ENCODE data around the gene ATAD2B.

ATAD2B gene

DNA sequence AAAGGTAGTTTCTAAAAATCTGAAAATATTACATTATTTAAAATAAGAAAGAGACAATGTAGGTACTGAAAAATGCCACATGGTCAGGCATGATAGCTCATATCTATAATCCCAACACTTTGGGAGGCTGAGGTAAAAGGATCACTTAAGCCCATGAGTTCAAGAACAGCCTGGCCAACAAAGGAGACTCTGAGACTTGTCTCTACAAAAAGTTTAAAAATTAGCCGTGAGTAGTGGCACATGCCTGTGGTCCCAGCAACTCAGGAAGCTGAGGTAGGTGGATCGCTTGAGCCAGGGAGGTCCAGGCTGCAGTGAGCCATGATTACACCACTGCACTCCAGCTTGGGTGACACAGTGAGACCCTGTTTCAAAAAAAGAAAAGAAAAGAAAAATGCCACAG, 21.8 kb downstream of the ATAD2B start:
- DNase-seq = no peak

DNA sequence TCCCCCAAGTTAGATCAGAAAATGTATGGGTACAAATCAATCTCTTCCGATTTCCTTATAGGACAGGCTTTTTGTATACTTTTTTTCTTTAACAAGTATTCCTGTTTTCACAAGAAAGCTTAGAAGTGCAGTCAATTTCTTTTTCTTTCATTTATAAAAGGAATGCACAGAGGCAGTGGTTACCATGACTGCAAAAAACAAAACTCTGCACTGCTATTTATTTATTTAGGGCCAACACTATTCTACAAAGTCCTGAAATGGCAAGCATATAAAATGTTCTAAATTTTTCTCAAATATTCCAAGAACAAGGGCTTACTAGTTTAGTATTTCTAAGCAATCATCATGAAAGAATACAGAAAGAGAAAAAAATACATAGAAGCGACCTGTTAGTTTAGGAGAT, 22.2 kb downstream of the ATAD2B start:
- DNase-seq = no peak

DNA sequence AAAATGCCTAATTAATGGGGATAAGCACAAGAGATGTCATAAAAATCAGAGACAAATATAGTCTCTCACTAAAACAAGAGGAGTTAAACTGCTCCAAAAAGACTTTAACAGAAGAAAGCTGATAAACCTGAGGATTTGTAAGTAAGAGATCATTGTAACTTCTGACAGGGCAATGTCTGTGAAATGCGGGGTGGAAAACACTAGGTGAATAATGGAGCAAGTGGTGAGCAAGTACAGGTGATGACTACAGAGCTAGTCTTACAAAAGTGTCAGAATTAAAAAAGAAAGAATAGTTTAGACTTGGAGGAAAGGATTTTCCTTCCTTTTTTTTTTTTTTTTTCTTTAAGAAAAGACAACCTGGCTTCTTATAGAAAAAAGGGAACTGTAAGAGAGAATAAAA, 22.7 kb downstream of the ATAD2B start:
- no peak for DNase-seq

DNA sequence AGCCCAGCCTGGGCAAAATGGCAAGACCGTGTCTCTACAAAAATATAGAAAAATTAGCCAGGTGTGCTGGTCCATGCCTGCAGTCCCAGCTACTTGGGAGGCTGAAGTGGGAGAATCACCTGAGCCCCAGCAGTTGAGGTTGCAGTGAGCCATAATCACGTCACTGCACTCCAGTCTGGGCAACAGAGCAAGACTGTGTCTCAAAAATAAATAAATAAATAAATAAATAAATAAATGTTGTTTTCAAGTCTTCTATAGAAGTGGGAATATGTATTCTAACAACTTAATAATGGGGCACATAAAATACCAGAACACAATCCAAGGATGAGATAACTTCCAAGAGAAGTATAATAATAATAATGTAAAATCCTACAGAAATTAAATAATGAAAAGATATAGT, 23.9 kb downstream of the ATAD2B start:
- DNase-seq = no peak

DNA sequence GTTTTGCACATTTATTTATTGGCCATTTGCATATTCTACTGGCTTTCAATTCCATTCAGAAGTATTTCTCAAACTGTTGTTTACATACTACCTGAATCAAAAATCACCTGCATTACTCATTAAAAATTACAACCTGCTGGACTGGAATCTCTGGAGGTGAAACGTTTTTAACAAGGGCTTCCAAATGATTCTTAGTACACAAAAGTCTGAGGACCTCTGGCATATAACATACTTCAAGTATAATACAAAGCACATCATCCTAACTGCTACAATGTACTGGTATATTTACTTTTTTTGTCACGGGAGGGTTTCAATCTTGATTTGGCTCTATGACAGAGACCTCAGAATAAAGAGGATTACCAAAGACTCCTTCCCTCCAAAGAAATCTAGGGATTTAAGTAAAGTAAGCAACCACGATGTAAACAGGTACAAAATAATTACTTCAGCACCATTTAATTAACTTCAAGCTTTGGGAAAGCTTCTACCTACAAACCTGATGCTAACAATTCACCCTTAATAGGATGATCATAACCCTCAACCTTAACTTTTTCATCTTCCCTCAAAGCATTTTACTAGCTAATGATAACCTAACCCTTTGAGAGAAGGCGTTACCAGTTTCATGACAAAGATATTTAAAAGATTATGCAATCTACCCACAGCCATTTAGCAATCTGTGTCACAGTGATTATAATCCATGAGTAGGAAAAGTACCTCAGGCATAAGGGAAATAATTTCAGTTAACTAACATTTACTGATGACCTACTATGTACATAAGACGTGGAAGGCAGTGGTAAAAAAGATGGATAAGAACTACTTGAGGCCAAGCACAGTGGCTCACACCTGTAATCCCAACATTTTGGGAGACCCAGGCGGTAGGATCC, 24.7 kb downstream of the ATAD2B start:
- DNase-seq = no peak

DNA sequence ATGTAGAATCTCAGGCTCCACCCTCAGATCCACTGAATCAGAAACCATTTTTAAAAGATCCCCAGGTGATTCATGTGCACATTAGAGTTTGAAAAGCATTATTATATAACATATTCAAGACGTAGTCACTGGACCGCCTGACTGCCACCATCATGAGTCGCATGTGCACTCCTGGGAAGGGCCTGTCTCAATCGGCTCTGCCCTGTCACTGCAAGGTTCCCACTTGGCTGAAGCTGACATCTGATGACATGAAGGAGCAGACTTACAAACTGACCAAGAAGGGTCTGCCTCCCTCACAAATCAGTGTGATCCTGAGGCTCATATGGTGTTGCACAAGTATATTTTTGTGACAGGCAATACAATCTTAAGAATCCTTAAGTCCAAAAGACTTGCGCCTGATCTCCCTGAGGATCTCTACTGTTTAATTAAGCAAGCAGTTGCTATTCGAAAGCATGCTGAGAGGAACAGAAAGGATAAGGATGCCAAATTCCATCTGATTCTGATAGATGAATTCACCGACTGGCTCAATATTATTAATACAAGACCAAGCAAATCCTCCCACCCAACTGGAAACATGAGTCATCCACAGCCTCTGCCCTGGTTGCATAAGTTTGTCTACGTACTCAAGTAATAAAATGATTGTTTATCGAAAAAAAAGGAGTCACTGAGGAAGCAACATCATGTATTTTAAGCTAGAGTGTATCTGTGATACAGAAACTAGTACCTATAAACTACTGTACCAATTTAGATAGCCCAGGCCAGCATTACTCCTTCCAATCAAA, 26.2 kb downstream of the ATAD2B start:
- DNase-seq = no peak

DNA sequence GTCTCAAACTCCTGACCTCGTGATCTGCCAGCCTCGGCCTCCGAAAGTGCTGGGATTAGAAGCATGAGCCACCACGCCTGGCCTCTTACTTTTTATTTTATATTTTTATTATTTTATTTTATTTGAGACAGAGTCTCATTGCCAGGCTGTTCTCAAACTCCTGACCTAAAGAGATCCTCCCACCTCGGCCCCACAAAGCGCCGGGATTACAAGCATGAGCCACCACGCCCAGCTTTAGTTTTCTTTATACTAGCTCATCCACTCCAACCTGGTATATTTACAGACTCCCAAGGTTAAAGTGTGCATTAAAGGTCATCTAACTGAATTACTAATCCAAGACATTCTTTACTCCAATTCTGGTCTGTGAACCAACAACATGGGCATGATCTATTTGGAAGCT, 26.8 kb downstream of the ATAD2B start:
- DNase-seq = no peak

DNA sequence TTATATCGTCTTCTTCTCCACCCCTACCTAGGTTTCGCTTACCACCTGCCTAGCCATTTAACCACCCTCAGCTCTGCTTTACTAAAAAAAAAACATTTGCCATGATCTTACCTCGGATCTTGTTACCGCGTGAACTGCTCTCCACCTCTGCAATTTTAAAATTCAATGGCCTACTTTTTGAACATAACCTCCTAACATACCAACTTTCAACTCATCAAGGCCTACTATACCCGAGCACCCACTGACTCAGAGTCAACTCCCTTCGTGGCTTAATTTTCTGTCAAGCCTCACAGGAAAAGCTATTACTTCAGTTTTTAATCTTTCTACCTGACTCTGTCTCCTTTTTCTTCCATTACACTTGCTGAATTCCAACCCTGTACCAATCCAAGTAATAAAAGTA, 55.7 kb downstream of the ATAD2B start:
- DNase-seq = no peak

DNA sequence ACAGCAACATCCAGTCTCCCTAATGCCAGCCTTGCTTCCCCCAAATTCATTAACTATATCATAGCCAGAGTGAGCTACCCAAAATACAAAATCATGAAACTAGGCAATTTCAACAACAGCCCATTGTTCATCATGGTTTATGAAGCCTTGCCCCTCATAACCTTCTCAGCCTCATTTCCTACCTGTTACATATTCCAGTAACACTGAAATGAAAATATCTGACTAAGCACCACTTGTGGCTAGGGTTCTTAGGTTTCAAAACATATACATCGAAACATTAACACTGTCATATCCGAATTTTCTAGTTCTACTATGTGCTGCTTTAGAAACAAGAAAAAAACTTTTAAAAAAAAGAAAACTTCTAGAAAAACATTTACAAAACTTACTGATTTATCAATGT, 59.5 kb downstream of the ATAD2B start:
- DNase-seq = no peak

DNA sequence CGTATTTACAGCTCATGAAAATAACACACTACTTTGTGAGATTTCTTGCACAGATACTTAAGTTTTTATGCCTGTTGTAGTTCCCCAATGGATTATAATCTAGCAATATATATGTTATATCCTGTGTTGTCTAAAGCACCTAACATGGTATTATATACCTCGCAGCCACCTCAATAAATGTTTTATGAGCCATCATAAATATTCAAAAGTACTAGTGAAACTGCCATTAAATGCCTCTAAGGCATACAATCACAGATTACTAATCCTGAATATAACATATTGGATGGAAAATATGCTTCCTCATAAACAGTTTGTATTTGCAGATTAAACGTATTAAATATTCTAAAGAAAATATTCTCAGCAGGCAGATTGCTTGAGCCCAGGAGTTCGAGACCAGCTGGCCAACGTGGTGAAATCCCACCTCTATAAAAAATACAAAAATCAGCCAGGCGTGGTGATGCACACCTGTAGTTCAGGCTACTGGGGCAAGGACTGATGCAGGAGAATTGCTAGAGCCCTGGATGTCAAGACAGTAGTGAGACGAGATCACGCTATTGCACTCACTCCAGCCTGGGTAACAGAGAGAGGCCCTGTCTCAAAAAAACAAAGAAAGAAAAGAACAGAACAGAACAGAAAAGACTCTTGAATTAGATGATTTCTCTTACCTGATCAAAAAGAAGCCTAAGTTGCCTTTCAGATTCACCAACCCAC, 64.1 kb downstream of the ATAD2B start:
- DNase-seq = no peak

DNA sequence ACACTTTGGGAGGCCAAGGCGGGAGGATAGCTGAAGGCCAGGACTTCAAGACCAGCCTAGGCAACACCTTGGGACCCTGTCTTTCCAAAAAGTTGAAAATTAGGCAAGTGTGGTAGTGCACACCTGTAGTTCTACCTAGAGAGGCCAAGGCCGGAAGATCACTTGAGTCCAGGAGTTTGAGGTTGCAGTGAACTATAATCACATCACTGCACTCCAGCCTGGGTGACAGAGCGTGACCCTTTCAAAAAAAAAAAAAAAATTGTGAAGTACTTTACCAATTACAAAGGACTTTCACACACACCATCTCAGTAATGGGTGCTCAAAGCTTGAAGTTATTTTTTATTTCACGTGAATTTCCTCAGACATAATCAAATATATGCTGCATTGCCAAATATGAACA, 65.0 kb downstream of the ATAD2B start:
- DNase-seq = no peak

DNA sequence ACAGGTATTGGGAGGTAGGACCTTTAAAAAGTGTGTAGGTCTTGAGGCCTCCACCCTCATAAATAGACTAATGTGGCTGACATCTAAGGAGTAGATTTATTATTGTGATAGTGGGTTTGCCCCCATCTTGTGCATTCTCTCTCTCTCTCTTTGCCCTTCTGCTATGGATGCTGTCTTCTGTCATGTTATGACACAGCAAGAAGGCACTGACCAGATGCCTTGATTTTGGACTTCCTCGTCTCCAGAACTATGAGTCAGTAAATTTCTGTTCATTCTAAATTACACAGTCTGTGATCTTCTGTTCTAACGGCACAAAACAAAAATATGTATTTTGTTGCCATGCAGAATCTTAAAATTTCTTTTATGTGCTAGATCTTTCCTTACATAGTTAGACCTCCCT, 66.9 kb downstream of the ATAD2B start:
- no peak for DNase-seq

DNA sequence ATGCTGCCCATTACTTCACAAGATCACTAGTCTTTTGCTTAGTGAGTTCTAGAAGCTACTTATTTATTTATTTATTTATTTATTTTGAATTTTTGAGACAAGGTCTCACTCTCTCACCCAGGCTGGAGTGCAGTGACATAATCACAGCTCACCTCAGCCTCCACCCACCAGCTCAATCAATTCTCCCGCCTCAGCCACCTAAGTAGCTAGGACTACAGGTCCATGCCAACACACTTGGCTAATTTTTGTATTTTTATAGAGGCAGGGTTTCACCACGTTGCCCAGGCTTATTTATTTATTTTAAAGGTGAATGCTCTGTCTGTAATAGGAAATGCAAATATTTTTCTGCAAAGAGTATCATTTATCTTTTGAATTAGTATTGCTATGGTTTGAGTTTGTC, 67.7 kb downstream of the ATAD2B start:
- no peak for DNase-seq

DNA sequence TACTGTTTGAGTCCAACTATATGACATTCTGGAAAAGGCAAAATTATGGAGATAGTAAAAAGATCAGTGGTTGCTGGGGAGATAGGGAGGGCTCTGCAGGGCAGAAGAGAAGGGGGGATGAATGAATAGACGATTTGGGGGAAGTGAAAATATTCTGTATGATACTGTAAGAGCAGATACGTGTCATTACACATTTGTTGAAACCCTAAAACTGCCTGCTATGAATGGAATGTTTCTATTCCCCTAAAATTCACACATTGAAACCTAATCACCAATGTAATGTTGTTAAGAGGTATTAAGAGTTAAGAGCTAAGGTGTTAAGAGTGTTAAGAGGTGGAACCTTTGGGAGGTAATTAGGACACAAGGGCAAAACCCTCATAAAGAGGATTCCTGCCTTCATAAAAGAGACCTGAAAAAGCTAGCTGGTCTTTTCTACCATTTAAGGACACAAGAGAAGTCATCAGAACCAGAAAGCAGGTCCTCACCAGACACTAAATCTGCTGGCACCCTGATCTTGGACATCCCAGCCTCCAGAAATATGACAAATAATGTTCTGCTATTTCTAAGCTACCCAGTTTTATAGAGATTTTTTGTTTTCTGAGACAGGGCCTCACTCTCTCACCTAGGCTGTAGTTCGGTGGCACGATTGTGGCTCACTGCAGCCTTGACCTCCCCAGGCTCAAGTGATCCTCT, 76.2 kb downstream of the ATAD2B start:
- no peak for DNase-seq

DNA sequence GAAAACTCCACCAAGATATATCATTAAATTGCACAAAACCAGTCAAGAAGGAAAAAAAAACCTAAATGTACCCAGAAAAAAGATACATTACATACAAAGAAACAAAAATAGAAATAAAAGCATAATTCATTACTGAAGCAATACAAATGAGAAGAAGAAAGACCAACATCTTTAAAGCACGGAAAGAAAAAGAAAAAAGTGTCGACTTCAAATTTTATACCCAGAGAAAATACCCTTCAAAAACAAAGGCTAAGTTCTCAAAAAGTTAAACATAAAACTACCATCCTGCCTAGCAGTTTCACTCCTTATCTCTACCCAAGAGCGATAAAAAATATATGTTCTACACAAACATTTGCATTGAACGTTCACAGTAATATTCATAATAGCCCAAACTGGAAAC, 82.0 kb downstream of the ATAD2B start:
- no peak for DNase-seq

DNA sequence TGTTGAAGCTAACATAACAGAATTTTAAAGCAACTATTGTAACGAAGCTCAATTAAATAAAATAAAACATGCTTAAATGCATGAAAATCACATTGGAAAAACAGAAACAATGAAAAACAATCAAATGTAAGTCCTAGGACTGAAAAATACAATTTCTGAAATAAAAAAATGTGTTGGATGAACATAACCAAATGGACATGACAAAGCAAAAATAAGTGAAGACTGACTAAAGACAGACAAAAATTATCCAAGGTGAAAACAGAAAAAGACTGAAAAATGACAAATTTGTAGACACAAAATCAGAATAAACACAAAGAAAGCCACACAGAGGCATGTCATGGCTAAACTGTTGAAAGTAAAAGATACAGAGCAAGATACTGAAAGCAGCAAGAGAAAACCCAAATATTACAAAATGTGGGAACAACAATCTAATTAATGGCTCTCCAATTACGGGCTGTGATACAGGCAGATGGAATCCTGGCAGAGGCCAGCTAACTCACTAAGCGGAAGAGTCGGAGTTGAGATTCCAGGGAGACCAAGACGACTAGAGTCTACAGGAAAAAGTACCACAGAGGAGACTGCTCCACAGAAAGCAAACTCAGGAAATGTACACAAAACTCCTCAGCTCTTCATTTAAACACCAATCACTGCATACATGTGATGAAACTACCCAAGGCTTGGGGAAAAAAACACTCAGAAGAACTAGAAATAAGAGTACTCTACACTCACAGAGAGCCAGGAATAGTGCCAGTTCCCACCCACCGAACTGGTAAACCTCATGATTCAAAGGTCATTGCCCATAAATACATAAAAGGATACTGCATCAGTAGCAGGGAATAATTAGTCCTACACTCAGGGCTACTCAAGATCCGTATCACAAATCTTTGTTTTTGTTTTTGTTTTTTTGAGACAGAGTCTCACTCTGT, 83.6 kb downstream of the ATAD2B start:
- no peak for DNase-seq

DNA sequence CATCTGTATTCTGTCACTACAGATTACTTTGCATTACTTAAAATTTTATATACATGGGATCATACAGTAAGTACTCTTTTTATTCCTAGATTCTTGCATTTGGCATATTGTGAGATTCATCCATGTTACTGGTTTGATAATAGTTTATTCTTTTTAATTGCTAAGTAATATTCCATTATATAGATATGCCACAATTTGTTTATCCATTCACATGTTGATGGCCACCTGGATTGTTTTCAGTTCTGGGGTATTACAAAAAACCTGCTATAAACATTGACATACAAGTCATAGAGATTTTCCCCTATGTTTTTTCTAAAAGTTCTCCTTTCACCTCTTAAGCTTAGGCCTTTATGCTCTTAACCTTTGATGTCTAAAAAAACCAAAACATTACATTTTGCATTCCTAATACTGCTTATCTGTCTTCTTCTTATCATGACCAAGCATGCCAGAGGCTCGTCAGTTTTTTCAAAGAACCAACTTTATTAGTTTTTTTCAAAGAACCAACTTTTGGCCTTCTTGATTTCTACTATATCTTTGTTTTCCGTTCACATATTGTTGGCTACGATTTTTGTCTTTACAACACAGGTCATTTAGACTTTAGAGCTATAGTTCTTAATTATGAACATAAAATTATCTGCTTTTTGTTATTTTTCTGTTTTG, 86.9 kb downstream of the ATAD2B start:
- DNase-seq = no peak

DNA sequence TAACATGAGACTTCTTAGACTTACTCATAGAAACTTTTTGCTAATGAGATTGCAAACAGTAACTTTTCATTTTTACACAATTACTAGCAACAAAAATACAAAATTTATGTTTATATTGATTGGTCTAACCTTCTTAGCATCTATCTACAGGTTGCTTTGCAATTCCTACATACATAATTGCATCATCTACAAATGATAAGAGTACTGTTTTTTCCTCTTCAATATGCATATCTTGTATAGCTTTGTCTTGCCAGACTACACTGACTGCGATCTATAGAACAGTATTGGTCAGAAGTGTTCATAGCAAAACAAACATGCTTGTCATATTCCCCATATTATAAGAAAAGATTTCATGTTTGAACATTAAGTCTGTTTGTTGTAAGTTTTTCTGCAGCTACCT, 87.9 kb downstream of the ATAD2B start:
- no peak for DNase-seq

DNA sequence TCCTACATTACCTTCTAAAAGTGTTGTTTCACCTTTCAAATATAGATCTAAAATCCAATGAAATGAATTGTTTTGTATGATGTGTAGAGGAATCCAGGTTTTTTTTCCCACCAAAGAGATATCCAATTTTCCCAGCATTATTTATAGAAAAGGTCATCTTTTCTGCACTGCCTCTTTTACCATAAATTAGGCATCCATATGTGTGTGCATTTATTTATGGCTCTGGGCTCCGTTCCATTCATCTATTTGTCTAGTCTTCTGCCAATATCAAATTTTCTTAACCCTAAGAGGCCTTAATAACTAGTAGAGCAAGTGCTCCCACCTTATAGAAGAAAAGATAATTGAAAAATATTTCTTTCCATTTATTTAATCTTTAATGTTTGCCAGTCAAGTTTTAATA, 88.3 kb downstream of the ATAD2B start:
- no peak for DNase-seq

DNA sequence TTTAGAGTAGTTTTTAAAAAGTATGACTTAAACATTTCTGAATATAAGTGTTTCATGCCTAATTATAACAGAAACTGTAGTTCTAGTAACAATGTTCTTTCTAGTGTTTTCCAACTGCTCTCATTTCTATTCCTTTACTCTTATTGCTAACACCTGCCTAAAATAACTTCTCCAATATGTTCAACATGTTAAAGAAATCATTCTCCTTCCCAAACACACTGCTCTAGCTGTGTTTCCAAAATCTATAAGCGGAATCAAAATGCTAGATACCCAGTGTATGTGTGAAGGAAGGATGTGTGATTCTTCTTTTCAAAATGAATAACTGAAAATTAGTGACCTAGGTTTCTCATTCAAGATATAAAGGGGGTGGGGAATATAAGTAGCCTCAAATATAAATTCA, 89.1 kb downstream of the ATAD2B start:
- DNase-seq = no peak

DNA sequence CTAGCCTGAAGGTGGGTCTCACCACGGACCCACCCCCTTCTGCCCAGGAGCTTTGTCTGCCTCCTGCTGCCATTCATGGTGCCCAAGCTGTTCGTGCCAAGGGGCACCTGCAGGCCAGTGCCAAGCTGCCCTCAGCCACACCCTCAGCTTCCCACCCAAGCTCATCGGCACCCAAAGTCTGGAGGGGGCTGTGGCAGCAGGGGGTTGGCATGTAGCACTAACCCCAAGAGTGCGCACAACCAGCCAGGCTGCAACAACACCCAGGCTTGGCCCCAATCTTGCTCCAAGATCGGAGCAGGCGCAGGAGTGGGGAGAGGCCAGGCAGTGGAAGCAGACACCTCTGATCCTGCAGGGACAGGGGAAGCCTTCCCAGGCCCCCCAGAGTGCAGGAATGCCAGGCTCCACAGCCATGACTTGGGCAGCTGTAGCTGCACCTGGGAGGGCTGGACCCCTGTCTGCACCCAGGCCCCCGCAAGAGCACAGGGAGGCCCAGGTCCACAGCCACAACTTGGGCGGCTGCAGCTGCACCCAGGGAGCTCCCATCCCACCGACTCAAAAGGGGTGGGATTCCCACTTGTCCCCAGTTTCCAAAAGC, 89.9 kb downstream of the ATAD2B start:
- no peak for DNase-seq

All from activated CD8-positive, alpha-beta memory T cell treated with anti-CD3 and anti-CD28 coated beads for 24 hours (primary cell).